ENCODE results near the gene SCN4A. TPM values are rescaled to one million over a fixed set of nuclear protein-coding genes. Genes with fewer than 3 reads are reported as not detected.

Gene SCN4A
- total RNA-seq, 1 donor from 2014 or later = 1.8 TPM

DNA sequence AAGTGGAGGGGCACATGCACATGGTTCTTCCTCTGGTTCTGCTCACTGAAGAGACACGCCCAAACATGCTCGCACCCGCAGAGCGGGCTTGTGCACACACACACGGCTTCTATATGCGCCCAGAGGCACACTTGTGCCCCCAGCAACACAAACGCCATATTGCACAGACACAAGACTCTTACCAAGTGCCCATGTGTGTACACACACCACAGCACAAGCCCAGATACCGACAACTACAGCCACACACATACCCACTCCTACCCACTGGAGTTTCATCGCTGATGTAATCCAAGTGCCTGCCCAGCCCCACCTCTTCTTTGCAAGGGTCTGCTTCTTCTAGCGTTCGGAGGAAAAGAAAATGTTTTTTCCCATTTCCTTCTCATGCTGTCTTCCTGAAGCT lies 18.9 kb upstream of the SCN4A start:
- H3K27me3 ChIP-seq = peaks cover 49% of the 10 kb centered on the region
- Mint-ChIP-seq H3K4me1 (peaks cover 19% of the 10 kb centered on the region), H3K36me3 (no peaks in the 10 kb centered on the region), H3K9me3 (no peaks in the 10 kb centered on the region), H3K27me3 (ENCODE audit: insufficient read depth, low read depth) (peaks cover 21% of the 10 kb centered on the region), H3K4me3 (peak overlapping the region; percentile 52), H3K27ac (no peak overlapping the region)
- H2AFZ ChIP-seq (replicated peaks) = no peak overlapping the region
- H3F3A ChIP-seq (ENCODE audit: low read depth) = no peaks in the 10 kb centered on the region
- no peak overlapping the region for H3K27ac ChIP-seq
- peak; percentile 0 for DNase-seq (ENCODE audit: low spot score)
- H3K4me2 ChIP-seq = no peak overlapping the region
- no peaks in the 10 kb centered on the region for H3K79me2 ChIP-seq (ENCODE audit: low read depth)
- H3K36me3 ChIP-seq = no peaks in the 10 kb centered on the region
- no peaks in the 10 kb centered on the region for H3K9me3 ChIP-seq (ENCODE audit: low read depth)
- no peak overlapping the region for H3K9ac ChIP-seq
- peaks cover 7% of the 10 kb centered on the region for H3K4me1 ChIP-seq
- TF ChIP-seq EZH2phosphoT487 (IDR thresholded peaks at IDR 0.05) (no peak), EZH2 (IDR thresholded peaks at IDR 0.05) (no peak)
- TF ChIP-seq, protein P1, sequence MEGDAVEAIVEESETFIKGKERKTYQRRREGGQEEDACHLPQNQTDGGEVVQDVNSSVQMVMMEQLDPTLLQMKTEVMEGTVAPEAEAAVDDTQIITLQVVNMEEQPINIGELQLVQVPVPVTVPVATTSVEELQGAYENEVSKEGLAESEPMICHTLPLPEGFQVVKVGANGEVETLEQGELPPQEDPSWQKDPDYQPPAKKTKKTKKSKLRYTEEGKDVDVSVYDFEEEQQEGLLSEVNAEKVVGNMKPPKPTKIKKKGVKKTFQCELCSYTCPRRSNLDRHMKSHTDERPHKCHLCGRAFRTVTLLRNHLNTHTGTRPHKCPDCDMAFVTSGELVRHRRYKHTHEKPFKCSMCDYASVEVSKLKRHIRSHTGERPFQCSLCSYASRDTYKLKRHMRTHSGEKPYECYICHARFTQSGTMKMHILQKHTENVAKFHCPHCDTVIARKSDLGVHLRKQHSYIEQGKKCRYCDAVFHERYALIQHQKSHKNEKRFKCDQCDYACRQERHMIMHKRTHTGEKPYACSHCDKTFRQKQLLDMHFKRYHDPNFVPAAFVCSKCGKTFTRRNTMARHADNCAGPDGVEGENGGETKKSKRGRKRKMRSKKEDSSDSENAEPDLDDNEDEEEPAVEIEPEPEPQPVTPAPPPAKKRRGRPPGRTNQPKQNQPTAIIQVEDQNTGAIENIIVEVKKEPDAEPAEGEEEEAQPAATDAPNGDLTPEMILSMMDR (IDR thresholded peaks at IDR 0.05) = no peak
- H4K20me1 ChIP-seq (ENCODE audit: low read depth) = no peaks in the 10 kb centered on the region
- H3K4me3 ChIP-seq = no peak overlapping the region

DNA sequence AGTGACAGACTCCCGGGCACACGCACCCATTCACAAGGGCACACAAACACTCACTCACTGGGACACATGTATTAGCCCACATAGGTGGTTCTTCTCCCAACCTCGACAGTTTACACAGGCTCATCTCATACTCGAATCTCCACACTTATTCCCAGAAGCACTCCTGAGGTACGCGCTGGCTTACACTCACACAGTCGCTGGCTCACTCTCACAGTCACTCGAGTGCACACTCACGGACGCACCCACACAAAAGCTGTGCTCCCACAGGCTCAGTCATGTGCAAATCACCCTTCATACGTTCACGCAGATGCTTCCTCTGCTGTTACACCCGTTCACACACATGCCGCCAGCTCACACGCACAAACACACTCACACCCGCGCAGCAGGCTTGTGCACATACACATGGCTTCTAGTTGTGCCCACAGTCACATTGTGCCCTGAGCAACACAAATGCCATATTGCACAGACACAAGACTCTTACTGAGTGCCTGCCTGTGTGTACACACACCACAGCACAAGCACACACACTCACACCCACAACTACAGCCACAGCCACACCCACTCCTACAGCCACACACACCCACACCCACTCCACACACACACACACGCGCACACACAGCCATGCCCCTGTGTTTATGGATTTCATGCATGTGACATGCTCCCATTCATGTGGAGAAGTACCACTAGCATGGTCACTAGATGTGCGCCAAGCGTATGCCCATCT lies 17.1 kb upstream of the SCN4A start:
- peak; percentile 1 for DNase-seq (ENCODE audit: low spot score)
- Mint-ChIP-seq H3K27me3 (ENCODE audit: insufficient read depth, low read depth) (peaks cover 21% of the 10 kb centered on the region), H3K36me3 (no peaks in the 10 kb centered on the region), H3K27ac (peak overlapping the region; percentile 33), H3K4me1 (peaks cover 21% of the 10 kb centered on the region), H3K4me3 (peak overlapping the region; percentile 5), H3K9me3 (no peaks in the 10 kb centered on the region)
- H4K20me1 ChIP-seq (ENCODE audit: low read depth) = no peaks in the 10 kb centered on the region
- no peaks in the 10 kb centered on the region for H3K9me3 ChIP-seq (ENCODE audit: low read depth)
- no peaks in the 10 kb centered on the region for H3F3A ChIP-seq (ENCODE audit: low read depth)
- TF ChIP-seq, protein P1 (IDR thresholded peaks at IDR 0.05) = no peak
- TF ChIP-seq EZH2 (IDR thresholded peaks at IDR 0.05) (no peak), EZH2phosphoT487 (IDR thresholded peaks at IDR 0.05) (no peak)
- H3K79me2 ChIP-seq (ENCODE audit: low read depth) = no peaks in the 10 kb centered on the region
- H3K9ac ChIP-seq = no peak overlapping the region
- no peak overlapping the region for H3K27ac ChIP-seq
- H2AFZ ChIP-seq (replicated peaks) = no peak overlapping the region
- H3K36me3 ChIP-seq = no peaks in the 10 kb centered on the region
- peaks cover 7% of the 10 kb centered on the region for H3K4me1 ChIP-seq
- H3K4me3 ChIP-seq = no peak overlapping the region
- H3K4me2 ChIP-seq = no peak overlapping the region
- peaks cover 31% of the 10 kb centered on the region for H3K27me3 ChIP-seq

- Histone ChIP-seq H3F3A (ENCODE audit: low read depth) (no peaks in the 10 kb centered on the region), H3K4me3 (no peak overlapping the region), H3K9ac (no peak overlapping the region), H3K9me3 (ENCODE audit: low read depth) (no peaks in the 10 kb centered on the region), H3K79me2 (ENCODE audit: low read depth) (no peaks in the 10 kb centered on the region), H2AFZ (replicated peaks) (peak overlapping the region; percentile 96), H3K4me1 (peaks cover 7% of the 10 kb centered on the region), H3K4me2 (peak overlapping the region; percentile 27), H3K27me3 (peaks cover 23% of the 10 kb centered on the region), H4K20me1 (ENCODE audit: low read depth) (no peaks in the 10 kb centered on the region), H3K27ac (no peak overlapping the region), H3K36me3 (no peaks in the 10 kb centered on the region)
- TF ChIP-seq, protein P1 (IDR thresholded peaks at IDR 0.05) = no peak
- TF ChIP-seq EZH2phosphoT487 (IDR thresholded peaks at IDR 0.05) = no peak
- no peak for TF ChIP-seq EZH2 (IDR thresholded peaks at IDR 0.05)
- H3K27ac Mint-ChIP-seq = no peak overlapping the region
- peaks cover 21% of the 10 kb centered on the region for H3K27me3 Mint-ChIP-seq (ENCODE audit: insufficient read depth, low read depth)
- H3K4me1 Mint-ChIP-seq = peaks cover 21% of the 10 kb centered on the region
- H3K36me3 Mint-ChIP-seq = no peaks in the 10 kb centered on the region
- H3K9me3 Mint-ChIP-seq = no peaks in the 10 kb centered on the region
- H3K4me3 Mint-ChIP-seq = no peak overlapping the region
- DNase-seq (ENCODE audit: low spot score) = peak; percentile 29
Observed at GRCh38 chr17:63988741-63989621, 16.3 kb upstream of the SCN4A start.

Measured in neural progenitor cell (in vitro differentiated cells).